C4-2B (cell line): Measurements from ENCODE around the gene SOCS7.
"Not testable (repeated sequence)": the region's sequence is repeated elsewhere in the genome, so short reads cannot be mapped to it uniquely, and the experiment has no call there.

ENCODE experiments used
- H3K27ac ChIP-seq: fragments of 450-650 bp; 2 replicates; pipeline ENCODE4 v1.5.1; 2017
- ZFX ChIP-seq: fragments of 450-650 bp; IDR thresholded peaks from 2 replicates; pipeline ENCODE4 v1.6.1; 2017
- TF ChIP-seq, protein P1 (sequence below): fragments of 450-650 bp; conservative IDR thresholded peaks from 2 replicates; pipeline ENCODE4 v1.5.1; 2017; ENCODE audit warnings: mild to moderate bottlenecking

Gene SOCS7

GRCh38 chr17:38430316-38430715 lies 78.7 kb downstream of the SOCS7 start:
- H3K27ac ChIP-seq, result no peak overlapping the region

GRCh38 chr17:38430822-38431221 lies 79.2 kb downstream of the SOCS7 start:
- TF ChIP-seq, protein P1, sequence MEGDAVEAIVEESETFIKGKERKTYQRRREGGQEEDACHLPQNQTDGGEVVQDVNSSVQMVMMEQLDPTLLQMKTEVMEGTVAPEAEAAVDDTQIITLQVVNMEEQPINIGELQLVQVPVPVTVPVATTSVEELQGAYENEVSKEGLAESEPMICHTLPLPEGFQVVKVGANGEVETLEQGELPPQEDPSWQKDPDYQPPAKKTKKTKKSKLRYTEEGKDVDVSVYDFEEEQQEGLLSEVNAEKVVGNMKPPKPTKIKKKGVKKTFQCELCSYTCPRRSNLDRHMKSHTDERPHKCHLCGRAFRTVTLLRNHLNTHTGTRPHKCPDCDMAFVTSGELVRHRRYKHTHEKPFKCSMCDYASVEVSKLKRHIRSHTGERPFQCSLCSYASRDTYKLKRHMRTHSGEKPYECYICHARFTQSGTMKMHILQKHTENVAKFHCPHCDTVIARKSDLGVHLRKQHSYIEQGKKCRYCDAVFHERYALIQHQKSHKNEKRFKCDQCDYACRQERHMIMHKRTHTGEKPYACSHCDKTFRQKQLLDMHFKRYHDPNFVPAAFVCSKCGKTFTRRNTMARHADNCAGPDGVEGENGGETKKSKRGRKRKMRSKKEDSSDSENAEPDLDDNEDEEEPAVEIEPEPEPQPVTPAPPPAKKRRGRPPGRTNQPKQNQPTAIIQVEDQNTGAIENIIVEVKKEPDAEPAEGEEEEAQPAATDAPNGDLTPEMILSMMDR, result no peak
- no peak for TF ChIP-seq ZFX
- no peak overlapping the region for H3K27ac ChIP-seq

More at GRCh38 chr17:38430316-38430715, 78.7 kb downstream of the SOCS7 start:
- no peak for TF ChIP-seq ZFX
- TF ChIP-seq, protein P1, result no peak

DNA sequence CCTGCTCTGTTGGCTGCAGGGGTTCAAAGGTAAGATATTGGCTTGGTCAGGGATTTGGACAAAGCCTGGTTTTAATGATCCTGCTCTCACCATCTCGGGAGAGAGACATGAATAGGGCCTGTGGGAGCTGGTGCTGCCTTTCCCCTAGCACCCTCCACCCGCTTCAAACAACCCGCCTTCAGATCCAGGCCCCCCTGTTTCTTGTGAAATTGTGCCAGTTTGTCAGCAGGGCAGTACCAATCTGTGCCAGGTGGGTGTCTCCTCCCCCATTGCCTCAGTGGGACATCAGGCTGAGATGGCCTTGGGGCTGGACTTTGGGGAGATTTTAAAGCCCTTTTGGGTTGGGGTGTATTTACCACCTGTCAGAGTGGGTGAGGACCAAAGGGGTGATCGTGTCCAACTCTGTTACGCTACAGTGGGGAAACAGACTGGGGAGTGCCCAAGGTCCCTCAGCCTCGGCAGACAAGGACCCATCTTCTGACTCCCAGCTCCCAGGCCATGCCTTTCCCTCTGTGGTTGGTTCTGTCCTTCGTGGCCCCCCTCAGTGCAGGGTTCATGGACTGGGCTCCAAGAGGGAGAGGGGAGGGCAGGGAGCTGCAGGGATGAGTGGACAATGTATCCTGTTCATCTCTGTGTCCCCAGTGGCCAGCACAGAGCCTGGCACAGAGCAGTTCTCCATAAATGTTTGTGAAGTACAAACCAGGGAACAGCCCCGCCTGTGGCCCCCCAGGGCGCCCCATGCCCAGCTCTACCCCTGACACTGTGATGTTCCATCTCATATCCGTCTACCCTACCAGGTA lies 79.9 kb downstream of the SOCS7 start:
- H3K27ac ChIP-seq, result no peak overlapping the region
- TF ChIP-seq, protein P1, result no peak
- no peak for TF ChIP-seq ZFX

GRCh38 chr17:38434178-38434665 lies 82.6 kb downstream of the SOCS7 start:
- no peak overlapping the region for H3K27ac ChIP-seq
- no peak for TF ChIP-seq ZFX
- TF ChIP-seq, protein P1, result no peak

- TF ChIP-seq, protein P1, result no peak
- TF ChIP-seq ZFX, result no peak
- H3K27ac ChIP-seq, result no peak overlapping the region
These were observed 84.2 kb downstream of the SOCS7 start for GRCh38 chr17:38435795-38436194.

DNA sequence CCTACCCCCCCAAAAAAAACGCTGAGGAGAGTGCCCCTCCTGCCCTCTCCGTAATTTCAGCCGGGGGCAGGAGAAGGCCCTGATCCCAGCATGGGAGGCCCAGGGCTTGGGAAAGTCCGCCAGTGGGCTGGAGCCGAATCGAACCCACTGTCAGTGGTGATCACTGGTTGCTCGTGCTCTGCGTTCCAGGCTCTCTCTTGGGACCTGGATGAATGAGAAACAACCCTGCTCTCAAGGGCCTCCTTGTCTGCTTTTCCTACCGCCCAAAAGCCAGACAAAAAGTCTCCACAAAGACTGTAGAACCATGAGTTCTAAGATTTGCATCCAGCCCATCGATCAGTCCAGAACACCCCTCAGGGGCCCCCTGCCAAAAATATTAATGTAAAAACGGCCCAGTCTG lies 84.7 kb downstream of the SOCS7 start:
- no peak for TF ChIP-seq ZFX
- TF ChIP-seq, protein P1, result no peak
- no peak overlapping the region for H3K27ac ChIP-seq

DNA sequence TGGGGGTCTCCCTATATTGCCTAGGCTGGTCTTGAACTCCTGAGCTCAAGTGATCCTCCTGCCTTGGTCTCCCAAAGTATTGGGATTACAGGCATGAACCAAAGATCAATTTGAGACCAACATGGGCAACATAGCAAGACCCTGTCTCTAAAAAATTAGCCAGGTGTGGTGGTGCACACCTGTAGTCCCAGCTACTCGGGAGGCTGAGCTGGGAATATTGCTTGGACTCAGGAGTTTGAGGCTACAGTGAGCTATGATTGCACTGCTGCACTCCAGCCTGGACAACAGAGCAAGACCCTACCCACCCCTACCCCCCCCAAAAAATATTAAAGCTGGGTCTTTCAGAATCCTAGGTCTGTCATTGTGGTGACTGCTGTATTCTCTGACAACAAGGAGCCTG lies 85.7 kb downstream of the SOCS7 start:
- not testable (repeated sequence) for H3K27ac ChIP-seq

GRCh38 chr17:38439436-38439835 lies 87.8 kb downstream of the SOCS7 start:
- TF ChIP-seq ZFX, result no peak
- TF ChIP-seq, protein P1, result no peak
- no peak overlapping the region for H3K27ac ChIP-seq
